Ovary (tissue), 9 donors: ENCODE results near the gene ARHGEF33. TPM values are rescaled to one million over a fixed set of nuclear protein-coding genes. Genes with fewer than 3 reads are reported as not detected.

Experiments used
- DNase-seq, 5 donors: peaks; one replicate each; pipeline ENCODE4 v3.0.0-alpha.2; 2019 to 2020
- H3K27ac ChIP-seq, 2 donors: fragments of 200-600 bp; one replicate each; pipeline versions ENCODE4 v1.5.1 to v1.8.0; 2019 to 2022
- H3K27me3 ChIP-seq: fragments of 200-600 bp; one replicate; pipeline ENCODE4 v1.8.0; 2022
- H3K36me3 ChIP-seq: fragments of 200-600 bp; sonication (generic); one replicate; pipeline ENCODE4 v1.5.1; 2019
- H3K4me1 ChIP-seq: one replicate; pipeline ENCODE4 v1.8.1; 2013; ENCODE audit warnings: mild to moderate bottlenecking, moderate library complexity; ENCODE audit not compliant: insufficient read depth
- H3K4me3 ChIP-seq: fragments of 200-600 bp; sonication (generic); one replicate; pipeline ENCODE4 v1.5.1; 2017
- H3K9me3 ChIP-seq, 2 donors: fragments of 200-600 bp in 1 of 2; sonication (generic) in 1 of 2; one replicate each; pipeline versions ENCODE4 v1.5.1 to v1.8.1; 2013 to 2019; ENCODE audit warnings: mild to moderate bottlenecking in 1 of 2, moderate library complexity in 1 of 2
- CTCF ChIP-seq, 3 donors: fragments of 450-650 bp in 2 of 3; fragments of 200-600 bp in 1 of 3; IDR thresholded peaks; one replicate each; pipeline versions ENCODE4 v1.5.1 to v1.8.0; 2016 to 2022; ENCODE audit warnings: antibody characterized with exemption in 3 of 3, mild to moderate bottlenecking in 1 of 3
- EP300 ChIP-seq: sonication (generic); formaldehyde crosslinking; IDR thresholded peaks from one replicate; pipeline ENCODE4 v1.6.1; 2017; ENCODE audit warnings: antibody characterized with exemption
- POLR2A ChIP-seq: fragments of 450-650 bp; IDR thresholded peaks from one replicate; pipeline ENCODE4 v1.6.1; 2017; ENCODE audit warnings: antibody characterized with exemption, mild to moderate bottlenecking, moderate library complexity
- WGBS, 3 donors: extraction: QIAGEN DNeasy Blood & Tissue Kit in 1 of 3; methylation state at CpG; one replicate each; pipeline versions ENCODE4 v1.1.5 to v1.1.7; 2013 to 2017; 5-methylcytosine and 5-hydroxymethylcytosine counted together
- intact Hi-C, 4 donors: fragments of 100-400 bp; cut with DNase I; formaldehyde crosslinking; loops; one replicate each; pipeline versions ENCODE4 v1.11.0 to v1.15.1; 2022 to 2023
- polyA plus RNA-seq, 2 donors: library from polyadenylated mRNA; stranded (reverse); fragments of 200-250 nt in 1 of 2; fragments of 350-450 nt in 1 of 2; fragmentation: Illumina TruSeq in 1 of 2; extraction: RNeasy Lipid Tissue Mini Kit (QIAGEN cat#74804) in 1 of 2; gene quantifications; one replicate each; pipeline ENCODE4 v1.2.3, GENCODE V29; 2013 to 2014
- total RNA-seq, 7 donors: library from RNA; depleted of rRNA in 2 of 7; stranded (reverse); fragments of >200 nt in 2 of 7; fragmentation: NEBNext Ultra II Directional in 3 of 7; extraction: Animal tissue kit (Norgen Biotek cat#: 25700) in 3 of 7; gene quantifications; one replicate each; pipeline versions ENCODE4 v1.1.0 to v1.2.4, GENCODE V29; 2016 to 2023
- donor health status: DM: no; HTN: no; CAD: no; lungs with moderate emphysema.
- donor health status: DM: no; HTN: no; CAD: no.
- donor health status: Bipolar disorder and iron deficiency.
- donor health status: DM: yes; HTN: yes; CAD: no.
- donor health status: DM: no; HTN: no; CAD: no.
- donor health status: DM: yes; HTN: yes; CAD: no.

ARHGEF33 gene
- total and polyA plus RNA-seq, 9 donors: 1.3 to 4.4 (median 2.8) TPM

- TF ChIP-seq EP300 (no peak), CTCF (IDR thresholded peaks at IDR 0.05) (no peak), POLR2A (no peak)
- H3K27ac ChIP-seq: no peak overlapping the region
- H3K9me3 ChIP-seq: no peaks in the 10 kb centered on the region
- no peaks in the 10 kb centered on the region for H3K36me3 ChIP-seq
- intact Hi-C loops: no loop called here
- no peaks in the 10 kb centered on the region for H3K27me3 ChIP-seq
- peaks cover 1% of the 10 kb centered on the region for H3K4me1 ChIP-seq
- 17 to 25% (median 25%) methylated on average over 4 of the region's 4 CpGs for WGBS, 3 donors
- DNase-seq: no peak
- no peak overlapping the region for H3K4me3 ChIP-seq
Observed at GRCh38 chr2:38997781-38998180, 108.1 kb downstream of the ARHGEF33 start.

GRCh38 chr2:39000552-39000951 lies 110.9 kb downstream of the ARHGEF33 start:
- DNase-seq: no peak
- Histone ChIP-seq H3K27ac (no peak overlapping the region), H3K4me1 (peaks cover 1% of the 10 kb centered on the region), H3K36me3 (no peaks in the 10 kb centered on the region), H3K9me3 (no peaks in the 10 kb centered on the region), H3K4me3 (no peak overlapping the region), H3K27me3 (no peaks in the 10 kb centered on the region)
- no peak for TF ChIP-seq POLR2A
- TF ChIP-seq CTCF (IDR thresholded peaks at IDR 0.05): no peak
- TF ChIP-seq EP300: no peak
- intact Hi-C loops: no loop called here
- WGBS, 3 donors: 81 to 90% (median 87%) methylated on average over 2 of the region's 2 CpGs

- Histone ChIP-seq H3K4me3 (no peak overlapping the region), H3K4me1 (no peaks in the 10 kb centered on the region), H3K27ac (no peak overlapping the region), H3K36me3 (no peaks in the 10 kb centered on the region), H3K27me3 (no peaks in the 10 kb centered on the region), H3K9me3 (no peaks in the 10 kb centered on the region)
- WGBS, 3 donors: 76 to 80% (median 80%) methylated on average over 5 of the region's 5 CpGs
- intact Hi-C loops: loop anchor here in 1 of 4 donors (2.0 kb wide), 1 partner anchor 23 kb away; no protein-coding TSS in a partner anchor
- no peak for DNase-seq
- TF ChIP-seq CTCF (IDR thresholded peaks at IDR 0.05) (no peak), POLR2A (no peak), EP300 (no peak)
Observed at GRCh38 chr2:39007875-39008504, 118.3 kb downstream of the ARHGEF33 start.

GRCh38 chr2:39008665-39009064 lies 119.0 kb downstream of the ARHGEF33 start:
- Histone ChIP-seq H3K4me3 (no peak overlapping the region), H3K27me3 (no peaks in the 10 kb centered on the region), H3K36me3 (no peaks in the 10 kb centered on the region), H3K27ac (no peak overlapping the region), H3K4me1 (no peaks in the 10 kb centered on the region), H3K9me3 (no peaks in the 10 kb centered on the region)
- TF ChIP-seq EP300: no peak
- no peak for TF ChIP-seq CTCF (IDR thresholded peaks at IDR 0.05)
- no peak for TF ChIP-seq POLR2A
- intact Hi-C loops: loop anchor here in 1 of 4 donors (2.0 kb wide), 1 partner anchor 24 kb away; no protein-coding TSS in a partner anchor
- no peak for DNase-seq
- 63 to 79% (median 74%) methylated on average over 1 of the region's 1 CpG for WGBS, 3 donors
